Fibroblast of peridontal ligament (primary cell): Measurements from ENCODE around the gene FAM163A.
"Not testable (repeated sequence)": the region's sequence is repeated elsewhere in the genome, so short reads cannot be mapped to it uniquely, and the experiment has no call there.

Experiments used
- DNase-seq: peaks from one replicate; pipeline ENCODE4 v3.0.0-alpha.2; 2010; ENCODE audit errors: extremely low read depth

Gene FAM163A

DNA sequence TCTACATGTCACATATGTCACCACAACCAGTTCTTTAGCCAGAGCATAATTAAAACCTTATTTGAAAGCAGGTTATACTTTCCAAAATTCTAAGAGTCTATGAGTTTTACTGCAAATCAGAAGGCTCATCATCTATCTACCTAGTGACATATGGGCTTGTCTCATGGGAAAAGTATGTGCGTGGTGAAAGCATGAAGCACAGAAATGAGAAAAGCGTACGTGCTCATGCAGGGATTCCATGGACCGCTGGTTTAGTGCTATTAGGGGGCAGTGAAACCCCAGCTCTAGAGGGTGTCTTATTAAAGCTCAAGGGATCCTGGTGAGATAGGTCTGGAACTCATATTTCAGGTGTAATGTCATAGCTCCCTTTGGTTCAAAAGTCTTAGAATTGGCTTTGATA, 50.2 kb downstream of the FAM163A start:
- DNase-seq, result no peak

DNA sequence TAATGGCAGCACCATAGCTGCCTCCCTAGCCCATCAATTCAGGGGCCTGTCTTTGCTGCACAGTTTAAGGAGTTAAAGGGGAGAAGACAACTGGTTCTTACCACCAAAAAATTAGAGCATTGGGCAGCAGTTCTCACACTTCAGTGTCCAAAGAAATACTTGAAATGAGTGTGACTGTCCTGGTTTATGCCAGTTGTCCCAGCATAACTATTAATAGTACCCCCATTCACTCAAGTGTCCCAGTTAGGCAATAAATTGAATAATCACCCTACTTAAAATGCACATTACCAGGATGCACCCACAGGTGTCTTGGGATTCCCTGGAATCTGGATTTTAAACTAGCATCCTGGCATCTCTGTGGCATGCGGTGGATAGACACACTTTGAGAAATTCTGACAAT, 51.1 kb downstream of the FAM163A start:
- no peak for DNase-seq

DNA sequence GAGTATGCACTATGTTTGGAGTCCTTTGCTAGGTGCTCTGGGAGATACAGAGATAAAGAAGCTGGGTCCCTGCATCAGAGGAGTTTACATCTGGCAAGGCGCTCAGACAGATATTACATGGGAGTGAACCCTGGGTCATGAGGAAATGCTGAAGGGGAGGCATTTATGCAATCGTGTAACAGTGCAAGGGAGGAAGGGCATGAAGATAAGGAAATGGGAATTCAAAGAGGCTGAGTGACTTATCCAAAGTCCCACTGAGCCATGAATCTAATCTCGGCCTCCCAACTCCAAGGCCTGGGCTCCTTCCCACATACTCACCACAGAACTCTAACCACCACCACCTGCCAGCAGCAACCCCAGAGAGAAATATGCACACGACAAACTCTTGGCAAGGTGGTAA, 51.6 kb downstream of the FAM163A start:
- no peak for DNase-seq

DNA sequence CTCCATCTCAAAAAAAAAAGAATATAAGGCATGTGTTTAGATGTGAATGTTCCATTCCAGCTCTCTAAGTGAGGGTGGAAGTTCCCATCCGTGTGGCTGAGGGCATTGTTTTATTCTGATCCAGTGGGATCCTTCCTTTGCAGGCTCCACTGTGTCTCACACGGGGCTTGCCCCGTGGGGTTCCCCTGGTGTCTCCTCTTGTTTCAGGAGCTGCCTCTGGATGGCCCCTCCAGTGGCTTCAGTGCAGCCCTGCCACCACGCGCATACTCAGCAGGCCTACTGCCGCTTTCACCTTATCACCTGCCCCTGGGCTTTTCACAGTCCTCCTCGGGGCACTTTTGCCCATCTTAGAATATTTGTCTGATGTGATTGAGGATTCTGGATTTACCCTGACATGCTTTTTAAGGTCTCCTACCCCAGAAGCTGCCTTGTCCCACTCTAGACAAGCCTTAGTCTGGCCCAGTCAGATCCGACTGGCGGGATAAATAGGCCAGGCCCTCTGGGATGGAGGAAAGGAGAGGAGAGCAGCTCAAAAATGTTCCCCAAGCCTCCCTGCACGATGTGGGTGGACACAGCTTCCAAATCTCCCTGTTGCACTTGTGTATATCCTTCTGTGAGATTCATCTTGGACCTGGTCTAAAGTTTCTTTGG, 55.2 kb downstream of the FAM163A start:
- DNase-seq, result no peak

DNA sequence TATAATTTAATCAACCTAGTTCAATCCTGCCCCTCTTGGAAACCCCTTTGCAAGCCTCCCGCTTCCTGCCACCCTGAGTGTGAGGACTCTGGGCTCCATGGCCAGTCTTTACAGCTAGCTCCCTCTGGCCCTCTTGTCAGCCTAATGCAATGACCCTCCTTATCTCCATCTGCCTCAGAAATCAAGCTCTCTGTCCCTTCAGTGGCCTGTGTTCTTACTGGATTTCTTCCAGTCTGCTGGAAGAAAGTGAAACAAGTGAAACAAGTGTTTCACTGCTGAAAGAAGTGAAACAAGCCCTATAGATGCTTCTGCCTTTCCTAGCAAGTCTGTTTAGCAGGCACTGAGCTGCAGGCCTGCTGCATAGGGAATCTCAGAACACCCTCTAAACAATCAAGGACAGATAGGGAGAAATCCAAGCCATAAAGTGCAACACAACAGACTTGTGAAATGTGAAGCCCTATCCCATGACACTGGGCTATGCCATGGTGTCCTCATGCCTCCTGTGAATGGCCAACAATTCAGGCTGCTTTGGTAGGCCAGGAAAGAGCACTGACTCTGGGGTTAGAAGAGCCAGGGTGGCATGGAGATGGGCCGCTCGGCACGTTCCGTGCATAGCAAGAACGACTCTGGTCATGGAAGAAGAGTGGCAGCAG, 55.9 kb downstream of the FAM163A start:
- DNase-seq, result no peak

DNA sequence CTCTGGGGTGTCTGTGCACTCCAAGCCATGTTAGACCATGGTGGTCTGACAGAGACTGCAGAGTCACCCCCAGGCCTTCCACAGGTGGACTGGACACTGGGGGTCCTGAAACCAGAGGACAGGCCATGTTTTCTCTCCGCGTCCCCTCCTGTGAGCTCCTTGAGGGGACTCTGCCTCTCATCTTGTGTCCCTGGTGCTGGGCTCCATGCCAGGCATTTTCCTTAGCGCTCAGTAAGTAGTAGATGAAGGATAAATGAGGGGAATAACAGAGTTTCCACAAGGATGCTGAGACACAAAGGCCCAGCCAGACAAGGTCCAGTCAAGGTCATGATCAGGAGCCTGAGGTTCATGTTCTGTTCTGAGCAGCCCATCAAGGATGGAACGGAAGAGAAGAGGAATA, 57.4 kb downstream of the FAM163A start:
- no peak for DNase-seq

DNA sequence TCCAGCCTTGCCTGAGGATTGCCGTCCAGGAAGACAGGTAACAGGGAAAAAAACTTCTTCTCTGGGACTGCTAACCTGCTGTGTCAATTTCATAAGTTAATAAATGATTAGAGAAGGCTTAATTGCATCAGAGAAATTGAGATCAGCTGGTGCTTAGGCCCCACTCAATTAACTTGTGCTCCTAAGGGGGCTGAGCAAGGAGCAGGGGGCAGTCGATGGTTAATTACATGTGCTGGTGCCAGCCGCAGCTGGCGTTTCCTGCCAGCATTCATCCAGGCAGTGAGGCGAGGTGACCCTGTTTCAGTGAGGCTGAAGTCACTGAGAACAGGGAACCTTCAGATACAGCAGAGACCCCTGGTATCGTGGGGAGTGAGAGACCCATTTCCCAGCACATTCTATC, 60.0 kb downstream of the FAM163A start:
- no peak for DNase-seq

DNA sequence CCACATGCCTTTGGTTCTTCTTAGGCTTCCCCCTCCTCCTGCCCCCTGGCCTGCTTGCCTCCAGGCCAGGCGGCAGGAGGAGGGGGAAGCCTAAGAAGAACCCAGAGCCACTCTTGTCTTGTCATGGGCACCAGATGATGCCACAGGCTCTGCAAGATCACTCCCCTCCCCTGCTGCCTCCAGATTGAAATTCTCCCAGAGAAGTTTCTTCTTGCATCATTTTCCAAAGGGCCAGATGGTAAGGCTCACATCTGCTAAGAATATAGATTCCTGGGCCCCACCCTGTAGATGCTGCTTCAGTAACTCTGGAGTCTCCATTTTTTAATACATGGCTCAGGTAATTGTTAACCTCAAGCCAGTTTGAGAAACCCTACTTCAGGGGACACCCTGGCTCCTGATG, 60.8 kb downstream of the FAM163A start:
- no peak for DNase-seq

DNA sequence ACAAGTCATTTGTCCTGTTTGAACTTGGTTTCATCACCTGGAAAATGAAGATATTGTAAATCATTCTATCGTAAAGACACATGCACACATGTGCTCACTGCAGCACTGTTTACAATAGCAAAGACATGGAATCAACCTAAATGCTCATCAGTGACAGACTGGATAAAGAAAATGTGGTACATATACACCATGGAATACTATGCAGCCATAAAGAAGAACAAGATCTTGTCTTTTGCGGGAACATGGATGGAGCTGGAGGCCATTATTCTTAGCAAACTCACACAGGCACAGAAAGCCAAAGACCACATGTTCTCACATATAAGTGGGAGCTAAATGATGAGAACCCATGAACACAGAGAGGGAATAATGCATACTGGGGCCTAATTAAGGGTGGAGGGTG, 61.3 kb downstream of the FAM163A start:
- DNase-seq, result not testable (repeated sequence)

DNA sequence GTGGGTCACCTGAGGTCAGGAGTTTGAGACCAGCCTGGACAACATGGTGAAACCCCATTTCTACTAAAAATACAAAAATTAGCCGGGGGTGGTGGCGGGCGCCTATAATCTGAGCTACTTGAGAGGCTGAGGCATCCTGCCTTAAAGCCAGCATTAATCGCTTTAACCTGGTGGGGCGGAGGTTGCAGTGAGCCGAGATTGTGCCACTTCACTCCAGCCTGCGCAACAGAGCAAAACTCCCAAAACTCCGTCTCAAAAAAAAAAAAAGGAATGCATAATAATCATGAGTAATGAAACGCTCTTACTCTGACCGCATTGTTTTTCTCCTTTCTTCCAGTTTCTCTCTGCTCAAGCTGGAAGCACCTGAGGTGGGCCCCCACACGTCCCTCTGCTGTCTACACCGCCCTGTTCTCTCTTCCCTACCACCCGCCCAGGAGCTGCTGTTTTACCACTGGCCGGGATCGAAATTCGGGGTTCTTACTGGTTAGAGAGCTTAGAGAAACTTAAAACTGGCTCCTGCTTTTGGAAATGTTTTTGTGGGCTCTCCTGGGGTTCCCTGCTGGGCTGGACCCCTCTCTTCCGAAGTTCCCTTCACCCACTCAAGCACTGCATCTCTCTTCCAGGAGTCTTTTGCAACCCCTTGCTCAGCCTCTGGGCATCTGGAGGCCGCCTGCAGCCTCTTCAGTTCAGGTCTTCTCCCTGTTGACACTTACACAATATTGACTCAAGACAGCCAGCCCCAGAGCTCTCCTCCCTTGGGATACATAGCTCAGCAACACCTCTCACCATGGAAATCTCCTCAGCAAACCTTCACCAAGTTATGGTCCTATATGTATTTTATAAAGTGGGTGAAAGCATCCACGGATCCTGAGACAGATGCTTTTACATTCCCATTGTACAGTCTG, 62.5 kb downstream of the FAM163A start:
- no peak for DNase-seq

DNA sequence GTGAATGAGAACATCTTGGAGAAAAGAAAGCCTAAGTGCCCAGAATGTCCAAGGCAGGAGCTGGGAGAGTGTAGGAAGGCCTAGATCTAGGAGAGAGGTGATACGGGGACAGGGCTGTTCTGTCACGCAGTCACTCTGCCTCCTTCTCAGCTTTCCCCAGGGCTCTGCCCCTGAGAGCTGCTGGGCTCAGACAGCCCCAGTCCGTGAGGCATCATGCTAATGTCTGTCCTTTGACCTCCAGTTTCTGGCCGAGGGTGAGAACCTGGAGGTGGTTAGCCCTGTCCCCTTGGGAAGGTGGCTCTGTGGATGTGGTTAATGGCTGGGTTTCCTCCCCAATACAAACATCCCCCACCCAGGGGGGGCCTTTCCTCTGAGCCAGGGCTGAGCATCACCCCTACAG, 63.2 kb downstream of the FAM163A start:
- DNase-seq, result no peak

DNA sequence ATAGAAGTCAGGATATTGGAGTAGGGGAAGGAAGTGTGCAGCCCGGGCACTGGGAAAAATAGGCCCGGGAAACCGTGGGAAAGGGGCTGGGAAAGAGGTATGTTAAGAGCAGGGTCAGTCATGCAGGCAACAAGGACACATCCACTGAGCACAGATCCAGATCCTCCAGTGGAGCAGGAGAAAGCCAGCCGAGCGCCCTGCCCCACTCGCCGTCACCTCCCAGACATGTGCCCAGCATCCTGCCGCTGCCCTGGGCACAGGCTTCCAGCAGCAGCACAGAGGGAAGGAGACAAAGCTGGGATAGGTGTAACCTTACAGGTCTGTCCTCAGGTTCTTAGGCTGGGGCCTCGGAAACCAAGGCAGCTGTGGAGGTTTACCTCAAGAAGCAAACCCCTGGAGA, 64.2 kb downstream of the FAM163A start:
- no peak for DNase-seq

DNA sequence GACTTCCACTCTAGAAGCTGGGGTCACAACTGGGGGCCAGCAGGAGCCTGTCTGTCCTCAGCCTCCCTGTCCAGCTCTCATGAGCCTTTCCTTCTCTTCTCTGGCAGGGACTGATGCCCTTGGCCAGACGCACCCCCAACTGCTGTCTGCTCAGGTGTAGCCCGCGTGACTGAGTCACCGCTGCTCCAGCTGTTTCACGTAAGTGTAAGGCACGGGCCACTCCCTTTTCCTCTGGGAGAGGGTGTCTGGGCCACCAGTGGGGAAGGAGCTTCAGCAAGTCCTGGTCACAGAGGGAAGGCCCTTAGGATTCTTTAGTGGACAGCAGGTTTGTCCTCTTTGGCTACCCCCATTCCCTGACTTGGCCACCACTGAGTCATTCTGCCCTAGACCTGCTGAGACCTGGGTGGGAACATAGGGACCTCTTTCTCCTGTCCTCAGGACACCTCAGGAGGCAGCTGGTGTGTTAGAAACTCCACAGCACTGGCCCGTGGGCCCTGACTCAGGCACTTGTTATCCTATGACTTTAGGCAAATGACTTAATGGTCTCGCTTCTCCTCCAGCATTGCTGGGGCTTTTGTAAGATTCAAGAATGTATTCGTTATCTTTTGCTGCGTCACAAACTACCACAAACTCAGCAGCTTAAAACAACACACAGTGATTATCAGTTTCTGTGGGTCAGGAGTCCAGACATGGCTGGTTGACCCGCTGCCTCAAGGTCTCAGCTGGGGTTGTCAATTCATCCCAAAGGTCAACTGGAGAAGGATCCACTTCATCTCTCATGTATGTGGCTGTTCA, 64.8 kb downstream of the FAM163A start:
- DNase-seq, result peak; percentile 65

DNA sequence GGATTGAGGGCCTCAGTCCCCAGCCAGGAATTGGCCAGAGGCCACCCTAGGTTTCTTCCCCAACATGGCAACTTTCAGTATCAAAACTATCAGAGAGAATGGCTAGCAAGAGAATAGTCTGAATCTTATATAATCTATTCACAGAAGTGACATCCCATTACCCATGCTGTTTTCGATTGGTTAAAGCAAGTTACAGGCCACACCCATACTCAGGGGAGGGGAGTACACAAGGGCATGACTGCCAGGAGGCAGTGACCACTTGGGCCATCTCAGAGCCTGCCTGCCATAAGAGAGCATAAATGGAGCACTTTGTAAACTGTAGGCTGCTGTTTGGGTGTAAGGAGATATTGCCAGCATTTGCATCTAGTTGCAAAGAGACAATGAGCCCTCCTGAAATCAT, 65.4 kb downstream of the FAM163A start:
- no peak for DNase-seq

DNA sequence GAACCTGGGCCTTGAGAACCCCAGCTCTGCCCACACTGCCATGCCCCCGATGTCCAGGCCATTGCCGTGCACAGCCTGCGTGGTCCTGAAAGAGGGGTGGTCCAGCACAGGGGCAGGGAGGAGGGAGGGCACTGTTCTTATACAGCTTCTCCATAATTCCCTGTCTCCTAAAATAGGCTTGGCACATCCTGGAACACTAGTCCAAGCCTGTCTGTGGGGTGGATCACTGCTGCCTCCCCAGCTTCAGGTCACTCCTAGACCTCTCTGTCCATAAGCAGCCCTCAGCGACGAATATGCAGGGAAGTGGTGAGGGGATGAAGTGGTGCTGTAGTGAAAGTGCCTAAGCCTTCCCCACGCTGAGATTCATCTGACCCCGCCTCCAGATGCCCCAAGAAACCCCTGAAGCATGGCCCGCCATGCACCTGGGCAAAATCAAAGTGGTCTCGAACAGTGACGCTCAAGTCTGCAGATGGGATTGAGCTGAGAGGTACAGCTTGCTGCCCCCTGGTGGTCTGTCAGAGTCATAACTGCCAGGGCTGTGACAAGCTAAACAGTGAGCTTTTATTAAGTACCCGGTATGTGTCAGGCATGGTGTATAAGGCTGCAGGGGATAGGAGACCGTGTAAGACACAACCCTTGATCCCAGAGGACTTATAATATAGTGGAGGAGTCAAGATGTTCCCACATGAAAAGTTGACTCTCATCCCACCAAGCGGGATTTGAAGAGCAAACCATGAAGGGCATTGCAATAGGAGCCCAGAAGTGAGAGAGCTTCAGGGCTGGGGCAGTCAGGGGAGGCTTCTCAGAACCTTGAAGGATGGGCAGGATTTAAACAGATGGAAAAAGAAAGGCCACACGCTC, 66.6 kb downstream of the FAM163A start:
- DNase-seq, result peak; percentile 76

DNA sequence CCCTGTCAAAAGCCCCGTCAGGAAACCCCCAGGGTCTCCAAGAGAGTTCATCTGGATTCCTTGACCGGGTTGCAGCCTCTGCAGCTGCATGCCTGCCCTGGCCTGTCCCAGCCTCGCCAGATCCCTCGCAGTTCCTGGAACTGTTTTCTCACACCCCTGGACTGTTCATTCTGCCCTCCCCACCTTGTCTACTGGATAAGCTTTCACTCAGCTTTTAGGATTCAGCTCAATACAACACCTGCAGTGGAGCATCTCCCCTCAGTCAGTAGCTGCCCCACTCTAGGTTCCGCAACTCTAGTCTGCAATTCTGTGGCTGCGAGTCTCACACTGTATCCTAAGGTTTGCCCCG, 67.2 kb downstream of the FAM163A start:
- DNase-seq, result no peak

DNA sequence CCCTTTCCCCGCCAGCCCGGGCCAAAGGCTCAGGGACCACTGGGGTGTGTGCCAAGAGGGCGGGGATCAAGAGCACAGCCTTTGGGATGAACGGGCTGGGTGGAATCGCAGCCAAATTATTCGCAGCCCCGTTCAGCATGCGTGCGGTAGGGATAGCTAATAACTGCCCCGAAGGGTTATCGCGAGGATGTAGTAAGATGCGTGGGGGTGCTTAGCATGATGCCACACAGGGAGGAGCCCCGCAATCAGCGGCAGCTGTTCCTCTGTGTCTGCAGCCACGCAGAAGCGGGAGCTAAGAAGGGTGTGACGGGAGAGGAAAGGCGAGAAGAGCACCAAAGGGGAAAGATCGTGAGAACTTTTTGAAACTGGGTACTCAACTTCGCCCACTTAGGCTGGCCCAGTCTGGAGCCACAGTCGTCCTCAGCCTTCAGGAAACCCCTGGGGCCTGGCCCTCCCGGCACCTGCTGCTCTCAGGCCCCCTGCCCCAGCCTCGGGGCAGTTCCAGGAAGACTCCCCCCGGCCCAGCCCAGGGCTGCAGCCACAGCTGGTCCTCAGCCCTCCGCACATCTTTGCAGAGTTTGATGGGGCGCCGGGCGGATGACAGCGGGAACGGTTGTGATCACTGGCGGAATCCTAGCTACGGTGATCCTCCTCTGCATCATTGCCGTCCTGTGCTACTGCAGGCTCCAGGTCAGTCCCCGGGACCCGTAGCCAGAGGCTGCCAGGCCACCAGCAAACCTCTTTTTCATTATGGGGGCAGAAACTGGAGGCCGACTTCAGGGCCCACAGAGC, 69.6 kb downstream of the FAM163A start:
- no peak for DNase-seq

DNA sequence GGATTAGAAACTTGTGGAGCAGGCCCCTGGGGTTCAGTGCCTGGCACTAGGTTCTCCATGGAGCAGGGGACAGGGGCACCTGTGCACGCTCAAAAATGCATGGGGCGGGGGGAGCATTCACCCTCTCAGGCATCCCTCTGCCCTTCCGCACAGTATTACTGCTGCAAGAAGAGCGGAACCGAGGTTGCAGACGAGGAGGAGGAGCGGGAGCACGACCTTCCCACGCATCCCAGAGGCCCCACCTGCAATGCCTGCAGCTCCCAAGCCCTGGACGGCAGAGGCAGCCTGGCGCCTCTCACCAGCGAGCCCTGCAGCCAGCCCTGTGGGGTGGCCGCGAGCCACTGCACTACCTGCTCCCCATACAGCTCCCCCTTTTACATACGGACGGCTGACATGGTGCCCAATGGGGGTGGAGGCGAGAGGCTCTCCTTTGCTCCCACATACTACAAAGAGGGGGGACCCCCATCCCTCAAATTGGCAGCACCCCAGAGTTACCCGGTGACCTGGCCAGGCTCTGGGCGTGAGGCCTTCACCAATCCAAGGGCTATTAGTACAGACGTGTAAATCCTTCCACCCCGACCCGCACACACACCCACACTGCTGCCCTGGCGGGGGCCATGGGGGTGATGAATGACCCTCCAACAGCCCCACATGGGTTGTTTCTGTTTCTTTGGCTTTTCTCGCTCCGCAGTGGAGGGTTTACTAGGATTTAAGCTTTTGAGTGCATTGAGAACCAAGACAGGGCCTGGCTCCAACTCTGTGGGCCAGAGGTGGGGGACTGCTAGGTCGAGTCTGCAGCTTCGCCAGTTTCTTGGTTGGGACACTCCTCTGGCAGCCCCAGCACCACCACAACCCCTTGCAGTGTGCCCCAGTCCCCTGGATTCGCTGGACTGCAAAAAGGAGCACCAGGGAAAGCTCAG, 70.8 kb downstream of the FAM163A start:
- DNase-seq, result no peak

DNA sequence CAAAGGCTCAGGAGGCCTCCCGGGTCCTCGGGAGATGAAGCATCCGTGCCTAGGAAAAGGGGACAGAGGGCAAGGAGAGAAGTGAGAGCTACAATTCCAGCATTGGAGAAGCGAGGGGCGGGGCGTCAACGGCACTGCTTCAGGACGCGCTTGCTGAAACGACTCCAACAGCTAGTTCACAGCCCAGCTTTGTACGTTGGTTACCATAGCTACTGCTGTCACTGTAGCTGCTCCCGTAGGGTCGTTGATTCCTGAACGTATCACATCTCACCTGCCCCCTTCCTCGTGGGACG, 71.4 kb downstream of the FAM163A start:
- DNase-seq, result no peak

DNA sequence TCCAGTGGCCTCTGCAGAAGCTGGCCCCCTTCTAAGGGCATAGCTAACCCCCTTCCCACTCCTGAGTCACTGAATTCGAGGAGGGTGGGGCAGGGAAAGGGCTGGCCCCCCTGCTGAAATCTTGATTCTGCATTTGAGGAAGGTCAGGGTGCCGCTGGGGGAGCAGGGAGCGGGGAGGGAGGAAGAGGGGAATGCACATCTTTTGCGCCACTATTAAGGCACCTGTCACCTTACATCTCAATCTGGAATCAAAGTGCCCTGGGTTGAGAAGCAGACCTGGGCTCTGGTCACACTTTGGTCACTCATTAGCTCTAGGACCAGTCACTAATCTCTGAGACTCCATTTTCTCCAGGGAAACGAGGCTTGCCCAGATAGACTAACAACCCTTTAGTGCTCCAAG, 72.5 kb downstream of the FAM163A start:
- no peak for DNase-seq
